Transverse colon (tissue), 4 donors: ENCODE results near the gene LGI1. TPM values are rescaled to one million over a fixed set of nuclear protein-coding genes. Genes with fewer than 3 reads are reported as not detected.

Source experiments
- DNase-seq: peaks from one replicate; pipeline ENCODE4 v3.0.0-alpha.2; 2019
- H3K27ac ChIP-seq, 4 donors: fragments of 200-600 bp; sonication (generic); 2 replicates each; pipeline ENCODE4 v1.5.1; 2016 to 2018; ENCODE audit warnings: inconsistent platforms in 4 of 4
- H3K27me3 ChIP-seq: fragments of 200-600 bp; sonication (generic); 2 replicates; pipeline ENCODE4 v1.5.1; 2017; ENCODE audit warnings: inconsistent platforms
- H3K36me3 ChIP-seq, 4 donors: fragments of 200-600 bp; sonication (generic); 2 replicates each; pipeline ENCODE4 v1.5.1; 2017 to 2019; ENCODE audit warnings: inconsistent platforms in 4 of 4
- H3K4me1 ChIP-seq, 4 donors: fragments of 200-600 bp; sonication (generic); 2 replicates each; pipeline ENCODE4 v1.5.1; 2017 to 2020; ENCODE audit warnings: inconsistent platforms in 4 of 4
- H3K4me3 ChIP-seq, 4 donors: fragments of 200-600 bp; sonication (generic); 1 replicate in 1 of 4; 2 replicates in 3 of 4; pipeline versions ENCODE4 v1.5.1 to v1.6.1; 2017 to 2019; ENCODE audit warnings: inconsistent platforms in 4 of 4
- H3K9me3 ChIP-seq, 2 donors: fragments of 200-600 bp; sonication (generic); 2 replicates each; pipeline ENCODE4 v1.5.1; 2017 to 2019; ENCODE audit warnings: inconsistent platforms in 2 of 2
- CTCF ChIP-seq, 5 experiments: fragments of 200-600 bp in 3 of 5; fragments of 450-650 bp in 2 of 5; sonication (generic) in 3 of 5; IDR thresholded peaks; 1 replicate in 2 of 5; 2 replicates in 3 of 5; pipeline ENCODE4 v1.5.1; 2016 to 2017; ENCODE audit warnings: antibody characterized with exemption in 5 of 5, inconsistent platforms in 3 of 5, mild to moderate bottlenecking in 2 of 5, moderate library complexity in 1 of 5
- EP300 ChIP-seq: sonication (generic); formaldehyde crosslinking; IDR thresholded peaks from one replicate; pipeline ENCODE4 v1.6.1; 2017; ENCODE audit warnings: antibody characterized with exemption, low read depth
- POLR2A ChIP-seq: fragments of 450-650 bp; IDR thresholded peaks from one replicate; pipeline ENCODE4 v1.6.1; 2016; ENCODE audit warnings: antibody characterized with exemption, mild to moderate bottlenecking, moderate library complexity
- POLR2AphosphoS5 ChIP-seq, 3 donors: sonication (generic); formaldehyde crosslinking; IDR thresholded peaks; one replicate each; pipeline ENCODE4 v1.6.1; 2016; ENCODE audit warnings: antibody characterized with exemption in 3 of 3
- WGBS, 2 donors: methylation state at CpG; one replicate each; pipeline ENCODE4 v1.1.5; 2018; ENCODE audit warnings: low coverage in 1 of 2; 5-methylcytosine and 5-hydroxymethylcytosine counted together
- in situ Hi-C, 4 donors: fragments of 200-750 bp; cut with MboI; loops; one replicate each; pipeline versions ENCODE4 v1.15.0 to v1.15.1; 2017; ENCODE audit warnings: low sequenced_read_pairs in 3 of 4, low pct_ligation_motif_present in 1 of 4, low pct_unique_long_range_greater_than_20kb in 1 of 4
- intact Hi-C: fragments of 100-400 bp; cut with DNase I; formaldehyde crosslinking; loops from one replicate; pipeline ENCODE4 v1.15.1; 2023; ENCODE audit warnings: low total_unique reads
- total RNA-seq, 4 donors: library from RNA; depleted of rRNA; stranded (reverse); fragments of >200 nt; gene quantifications; one replicate each; pipeline ENCODE4 v1.1.0, GENCODE V29; 2016

The LGI1 gene
- total RNA-seq, 4 donors from 2014 or later, result 1.1 to 2.4 TPM; not detected in 2

GRCh38 chr10:93775356-93775755, 17.6 kb downstream of the LGI1 start:
- H3K4me3 ChIP-seq, result no peak overlapping the region
- H3K27ac ChIP-seq, result no peak overlapping the region
- no peaks in the 10 kb centered on the region for H3K36me3 ChIP-seq
- intact Hi-C loops (no loop called here), in situ Hi-C loops (no loop called here)
- H3K9me3 ChIP-seq, result no peaks in the 10 kb centered on the region
- TF ChIP-seq POLR2A (no peak), POLR2AphosphoS5 (IDR thresholded peaks at IDR 0.05) (no peak)
- H3K27me3 ChIP-seq, result peaks cover 4% of the 10 kb centered on the region
- no peaks in the 10 kb centered on the region for H3K4me1 ChIP-seq
- DNase-seq, result no peak
- 66 to 67% methylated on average over 5 of the region's 5 CpGs for WGBS, 2 donors

- no peak for DNase-seq
- Histone ChIP-seq H3K4me1 (no peaks in the 10 kb centered on the region), H3K36me3 (no peaks in the 10 kb centered on the region), H3K9me3 (no peaks in the 10 kb centered on the region), H3K27ac (no peak overlapping the region), H3K4me3 (no peak overlapping the region), H3K27me3 (peaks cover 4% of the 10 kb centered on the region)
- intact Hi-C loops (no loop called here), in situ Hi-C loops (no loop called here)
- TF ChIP-seq POLR2A (no peak), POLR2AphosphoS5 (IDR thresholded peaks at IDR 0.05) (no peak), CTCF (IDR thresholded peaks at IDR 0.05) (no peak), EP300 (no peak)
- 54% methylated on average over 2 of the region's 2 CpGs for WGBS, 2 donors
These were observed 19.4 kb downstream of the LGI1 start for GRCh38 chr10:93777092-93777491.

- TF ChIP-seq EP300 (no peak), POLR2A (no peak), CTCF (IDR thresholded peaks at IDR 0.05) (no peak), POLR2AphosphoS5 (IDR thresholded peaks at IDR 0.05) (no peak)
- no peak for DNase-seq
- Histone ChIP-seq H3K9me3 (no peaks in the 10 kb centered on the region), H3K27ac (no peak overlapping the region), H3K4me1 (no peaks in the 10 kb centered on the region), H3K4me3 (no peak overlapping the region), H3K36me3 (no peaks in the 10 kb centered on the region), H3K27me3 (peaks cover under 1% of the 10 kb centered on the region)
- WGBS, 2 donors, result 52% methylated on average over 2 of the region's 2 CpGs; no CpG with 5 or more reads in 1 of the 2 donors
- intact Hi-C loops, result no loop called here
- in situ Hi-C loops, result no loop called here
These were observed 26.3 kb downstream of the LGI1 start for GRCh38 chr10:93784059-93784458.

GRCh38 chr10:93788413-93789208, 30.9 kb downstream of the LGI1 start:
- TF ChIP-seq POLR2A, result no peak
- TF ChIP-seq POLR2AphosphoS5 (IDR thresholded peaks at IDR 0.05), result no peak
- no peak for TF ChIP-seq CTCF (IDR thresholded peaks at IDR 0.05)
- TF ChIP-seq EP300, result no peak
- peaks cover 10% of the 10 kb centered on the region for H3K27me3 ChIP-seq
- no peak overlapping the region for H3K27ac ChIP-seq
- intact Hi-C loops (no loop called here), in situ Hi-C loops (no loop called here)
- no peak for DNase-seq
- WGBS, 2 donors, result 73 to 74% methylated on average over 3 of the region's 3 CpGs
- no peaks in the 10 kb centered on the region for H3K36me3 ChIP-seq
- no peak overlapping the region for H3K4me3 ChIP-seq
- no peaks in the 10 kb centered on the region for H3K9me3 ChIP-seq
- no peaks in the 10 kb centered on the region for H3K4me1 ChIP-seq

- Histone ChIP-seq H3K4me3 (no peak overlapping the region), H3K27ac (no peak overlapping the region), H3K4me1 (no peaks in the 10 kb centered on the region), H3K9me3 (no peaks in the 10 kb centered on the region), H3K36me3 (no peaks in the 10 kb centered on the region), H3K27me3 (peaks cover 10% of the 10 kb centered on the region)
- DNase-seq, result no peak
- intact Hi-C loops (no loop called here), in situ Hi-C loops (no loop called here)
- 73 to 74% methylated on average over 3 of the region's 3 CpGs for WGBS, 2 donors
- no peak for TF ChIP-seq CTCF (IDR thresholded peaks at IDR 0.05)
- TF ChIP-seq POLR2AphosphoS5 (IDR thresholded peaks at IDR 0.05), result no peak
- no peak for TF ChIP-seq EP300
- TF ChIP-seq POLR2A, result no peak
These were observed 32.7 kb downstream of the LGI1 start for GRCh38 chr10:93790439-93790838.
